ENCODE data around the gene LGALS16.

- TF ChIP-seq, protein P1, sequence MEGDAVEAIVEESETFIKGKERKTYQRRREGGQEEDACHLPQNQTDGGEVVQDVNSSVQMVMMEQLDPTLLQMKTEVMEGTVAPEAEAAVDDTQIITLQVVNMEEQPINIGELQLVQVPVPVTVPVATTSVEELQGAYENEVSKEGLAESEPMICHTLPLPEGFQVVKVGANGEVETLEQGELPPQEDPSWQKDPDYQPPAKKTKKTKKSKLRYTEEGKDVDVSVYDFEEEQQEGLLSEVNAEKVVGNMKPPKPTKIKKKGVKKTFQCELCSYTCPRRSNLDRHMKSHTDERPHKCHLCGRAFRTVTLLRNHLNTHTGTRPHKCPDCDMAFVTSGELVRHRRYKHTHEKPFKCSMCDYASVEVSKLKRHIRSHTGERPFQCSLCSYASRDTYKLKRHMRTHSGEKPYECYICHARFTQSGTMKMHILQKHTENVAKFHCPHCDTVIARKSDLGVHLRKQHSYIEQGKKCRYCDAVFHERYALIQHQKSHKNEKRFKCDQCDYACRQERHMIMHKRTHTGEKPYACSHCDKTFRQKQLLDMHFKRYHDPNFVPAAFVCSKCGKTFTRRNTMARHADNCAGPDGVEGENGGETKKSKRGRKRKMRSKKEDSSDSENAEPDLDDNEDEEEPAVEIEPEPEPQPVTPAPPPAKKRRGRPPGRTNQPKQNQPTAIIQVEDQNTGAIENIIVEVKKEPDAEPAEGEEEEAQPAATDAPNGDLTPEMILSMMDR (IDR thresholded peaks at IDR 0.05): no peak
- no peak for TF ChIP-seq POLR2A (IDR thresholded peaks at IDR 0.05)
Observed at GRCh38 chr19:39701291-39701690, 45.6 kb downstream of the LGALS16 start.

All from tibial nerve (tissue), 3 donors.